ENCODE data around the gene TMC1.
"Not testable (repeated sequence)": the region's sequence is repeated elsewhere in the genome, so short reads cannot be mapped to it uniquely, and the experiment has no call there.

TMC1 gene

GRCh38 chr9:72772661-72773060, 251.3 kb downstream of the TMC1 start:
- DNase-seq (ENCODE audit: low spot score) = no peak

- DNase-seq (ENCODE audit: low spot score) = no peak
These were observed 252.2 kb downstream of the TMC1 start for GRCh38 chr9:72773570-72773969.

GRCh38 chr9:72775570-72775969, 254.2 kb downstream of the TMC1 start:
- DNase-seq (ENCODE audit: low spot score) = no peak

GRCh38 chr9:72779614-72780013, 258.2 kb downstream of the TMC1 start:
- DNase-seq (ENCODE audit: low spot score) = no peak

GRCh38 chr9:72786948-72787347, 265.5 kb downstream of the TMC1 start:
- DNase-seq (ENCODE audit: low spot score) = no peak

- no peak for DNase-seq (ENCODE audit: low spot score)
These were observed 267.7 kb downstream of the TMC1 start for GRCh38 chr9:72788966-72789735.

- DNase-seq (ENCODE audit: low spot score) = no peak
These were observed 268.5 kb downstream of the TMC1 start for GRCh38 chr9:72789885-72790284.

- DNase-seq (ENCODE audit: low spot score) = no peak
These were observed 269.6 kb downstream of the TMC1 start for GRCh38 chr9:72790989-72791388.

GRCh38 chr9:72791436-72791835, 270.0 kb downstream of the TMC1 start:
- DNase-seq (ENCODE audit: low spot score) = no peak

GRCh38 chr9:72794946-72795345, 273.5 kb downstream of the TMC1 start:
- no peak for DNase-seq (ENCODE audit: low spot score)

- DNase-seq (ENCODE audit: low spot score) = no peak
These were observed 279.1 kb downstream of the TMC1 start for GRCh38 chr9:72800328-72800994.

- no peak for DNase-seq (ENCODE audit: low spot score)
These were observed 283.8 kb downstream of the TMC1 start for GRCh38 chr9:72805238-72805637.

- not testable (repeated sequence) for DNase-seq (ENCODE audit: low spot score)
These were observed 285.0 kb downstream of the TMC1 start for GRCh38 chr9:72806313-72806809.

- peak; percentile 20 for DNase-seq (ENCODE audit: low spot score)
These were observed 286.5 kb downstream of the TMC1 start for GRCh38 chr9:72807765-72808445.

- DNase-seq (ENCODE audit: low spot score) = no peak
These were observed 287.0 kb downstream of the TMC1 start for GRCh38 chr9:72808446-72808768.

- DNase-seq (ENCODE audit: low spot score) = no peak
These were observed 288.2 kb downstream of the TMC1 start for GRCh38 chr9:72809586-72809985.

- DNase-seq (ENCODE audit: low spot score) = no peak
These were observed 291.2 kb downstream of the TMC1 start for GRCh38 chr9:72812559-72813111.

- no peak for DNase-seq (ENCODE audit: low spot score)
These were observed 292.1 kb downstream of the TMC1 start for GRCh38 chr9:72813544-72813943.

GRCh38 chr9:72814083-72814597, 292.7 kb downstream of the TMC1 start:
- no peak for DNase-seq (ENCODE audit: low spot score)

- no peak for DNase-seq (ENCODE audit: low spot score)
These were observed 295.3 kb downstream of the TMC1 start for GRCh38 chr9:72816666-72817065.

- DNase-seq (ENCODE audit: low spot score) = no peak
These were observed 296.0 kb downstream of the TMC1 start for GRCh38 chr9:72817413-72817812.

GRCh38 chr9:72818385-72818784, 297.0 kb downstream of the TMC1 start:
- no peak for DNase-seq (ENCODE audit: low spot score)

GRCh38 chr9:72823971-72824370, 302.6 kb downstream of the TMC1 start:
- DNase-seq (ENCODE audit: low spot score) = no peak

Data from HuH-7 (cell line).